ENCODE results near the gene WRAP73.

- TF ChIP-seq CTCF (IDR thresholded peaks at IDR 0.05) (no peak), POLR2AphosphoS5 (IDR thresholded peaks at IDR 0.05) (no peak), POLR2A (IDR thresholded peaks at IDR 0.05) (no peak), EP300 (IDR thresholded peaks at IDR 0.05) (no peak)
Observed at GRCh38 chr1:3681898-3682806, 32.2 kb upstream of the WRAP73 start.
